Natural killer cell (primary cell): ENCODE data around the gene DENND10. TPM values are rescaled to one million over a fixed set of nuclear protein-coding genes. Genes with fewer than 3 reads are reported as not detected.
"Not testable (repeated sequence)": the region's sequence is repeated elsewhere in the genome, so short reads cannot be mapped to it uniquely, and the experiment has no call there.

Experiments
- ATAC-seq, 3 donors: fragments of 150-1000 bp in 2 of 3; fragments of 200-7000 bp in 1 of 3; cut with Tn5 transposase; 1 replicate in 1 of 3; 2 replicates in 2 of 3; pipeline ENCODE4 v1.10.0; 2021; ENCODE audit warnings: mild to moderate bottlenecking in 2 of 3, moderate library complexity in 2 of 3
- DNase-seq, 2 donors: peaks; one replicate each; pipeline versions ENCODE4 v3.0.0 to v3.0.0-alpha.2; 2013 to 2021; ENCODE audit warnings: mixed read lengths in 1 of 2
- H3K27ac ChIP-seq: one replicate; pipeline ENCODE4 v1.5.1; 2013; ENCODE audit warnings: mild to moderate bottlenecking, low read length
- H3K27me3 ChIP-seq: one replicate; pipeline ENCODE4 v1.6.1; 2013; ENCODE audit warnings: low read length; ENCODE audit not compliant: control insufficient read depth, insufficient read depth
- H3K36me3 ChIP-seq: one replicate; pipeline ENCODE4 v1.6.1; 2013; ENCODE audit warnings: low read length; ENCODE audit not compliant: control insufficient read depth, insufficient read depth
- H3K4me1 ChIP-seq: one replicate; pipeline ENCODE4 v1.6.1; 2013; ENCODE audit warnings: low read length; ENCODE audit not compliant: control insufficient read depth, insufficient read depth
- H3K4me3 ChIP-seq: one replicate; pipeline ENCODE4 v1.5.1; 2013; ENCODE audit warnings: low read length
- H3K9me3 ChIP-seq: one replicate; pipeline ENCODE4 v1.6.1; 2013; ENCODE audit warnings: low read length; ENCODE audit not compliant: control insufficient read depth, insufficient read depth
- H3K27ac Mint-ChIP-seq, 2 donors: one replicate each; pipeline ENCODE4 v1.8.0; 2022; ENCODE audit warnings: mild to moderate bottlenecking in 2 of 2, mixed read lengths in 2 of 2, moderate library complexity in 1 of 2
- H3K27me3 Mint-ChIP-seq, 2 donors: one replicate each; pipeline ENCODE4 v1.8.0; 2022; ENCODE audit warnings: low read depth in 2 of 2, mixed read lengths in 2 of 2
- H3K36me3 Mint-ChIP-seq: one replicate; pipeline ENCODE4 v1.8.0; 2022; ENCODE audit warnings: mixed read lengths
- H3K4me1 Mint-ChIP-seq, 2 donors: one replicate each; pipeline ENCODE4 v1.8.0; 2022; ENCODE audit warnings: mixed read lengths in 2 of 2
- H3K4me3 Mint-ChIP-seq: one replicate; pipeline ENCODE4 v1.8.0; 2022; ENCODE audit warnings: mild to moderate bottlenecking, moderate library complexity, mixed read lengths
- H3K9me3 Mint-ChIP-seq, 2 donors: one replicate each; pipeline ENCODE4 v1.8.0; 2022; ENCODE audit warnings: mixed read lengths in 2 of 2
- CTCF ChIP-seq: fragments of 200-600 bp; IDR thresholded peaks from one replicate; pipeline ENCODE4 v1.8.0; 2022; ENCODE audit warnings: antibody characterized with exemption
- WGBS: methylation state at CpG from one replicate; pipeline ENCODE4 v1.1.7; 2013; ENCODE audit warnings: missing lambda C conversion rate; ENCODE audit not compliant: insufficient coverage; 5-methylcytosine and 5-hydroxymethylcytosine counted together
- intact Hi-C: fragments of 100-400 bp; cut with micrococcal nuclease; formaldehyde crosslinking; loops from one replicate; pipeline ENCODE4 v1.14.2; 2022
- total RNA-seq, 4 donors: library from RNA; stranded (reverse); fragments of 120-200 nt in 1 of 4; gene quantifications; one replicate each; pipeline versions ENCODE4 v1.2.3 to v1.2.4, GENCODE V29; 2013 to 2022

Gene DENND10
- total RNA-seq, 3 donors from 2014 or later (not counting 1 experiment from before 2014, with no cell fraction given) = 24.0 to 42.4 (median 33.9) TPM

GRCh38 chr10:119136084-119136483 is 32.2 kb downstream of the DENND10 start:
- Mint-ChIP-seq H3K9me3 (no peaks in the 10 kb centered on the region), H3K36me3 (no peaks in the 10 kb centered on the region), H3K4me3 (no peak overlapping the region), H3K4me1 (peaks cover 22 to 29% of the 10 kb centered on the region in 2 donors), H3K27me3 (no peaks in the 10 kb centered on the region), H3K27ac (peak overlapping the region in 1 of 2 donors; percentile 31)
- no peaks in the 10 kb centered on the region for H3K9me3 ChIP-seq
- ATAC-seq = no peak
- DNase-seq = no peak
- no peak overlapping the region for H3K27ac ChIP-seq
- 89% methylated on average over 6 of the region's 7 CpGs for WGBS
- intact Hi-C loops = no loop called here
- no peak overlapping the region for H3K4me3 ChIP-seq
- no peaks in the 10 kb centered on the region for H3K27me3 ChIP-seq
- peaks cover 16% of the 10 kb centered on the region for H3K36me3 ChIP-seq
- H3K4me1 ChIP-seq = peaks cover 23% of the 10 kb centered on the region
- TF ChIP-seq CTCF = no peak

GRCh38 chr10:119137878-119138277 is 34.0 kb downstream of the DENND10 start:
- H3K27me3 Mint-ChIP-seq, intact Hi-C loops, H3K36me3 Mint-ChIP-seq, H3K27ac Mint-ChIP-seq, H3K27ac ChIP-seq, H3K4me3 Mint-ChIP-seq, H3K9me3 Mint-ChIP-seq, DNase-seq, ATAC-seq, H3K9me3 ChIP-seq, H3K27me3 ChIP-seq, H3K4me3 ChIP-seq: not testable (repeated sequence)
- H3K4me1 ChIP-seq = peaks cover 11% of the 10 kb centered on the region
- H3K4me1 Mint-ChIP-seq = peaks cover 7 to 14% of the 10 kb centered on the region in 2 donors
- peaks cover 12% of the 10 kb centered on the region for H3K36me3 ChIP-seq
- 94% methylated on average over 7 of the region's 8 CpGs for WGBS

- peaks cover 7 to 14% of the 10 kb centered on the region in 2 donors for H3K4me1 Mint-ChIP-seq
- no peak for TF ChIP-seq CTCF
- no peaks in the 10 kb centered on the region for H3K9me3 ChIP-seq
- ATAC-seq (no peak), DNase-seq (no peak)
- peaks cover 9% of the 10 kb centered on the region for H3K4me1 ChIP-seq
- no peaks in the 10 kb centered on the region for H3K27me3 Mint-ChIP-seq
- 94% methylated on average over 16 of the region's 16 CpGs for WGBS
- no peak overlapping the region for H3K4me3 ChIP-seq
- no peak overlapping the region for H3K4me3 Mint-ChIP-seq
- intact Hi-C loops = no loop called here
- H3K27ac ChIP-seq = no peak overlapping the region
- H3K9me3 Mint-ChIP-seq = no peaks in the 10 kb centered on the region
- H3K36me3 ChIP-seq = peaks cover 5% of the 10 kb centered on the region
- peak overlapping the region in 1 of 2 donors; percentile 22 for H3K27ac Mint-ChIP-seq
- H3K36me3 Mint-ChIP-seq = no peaks in the 10 kb centered on the region
- no peaks in the 10 kb centered on the region for H3K27me3 ChIP-seq
These were observed 34.7 kb downstream of the DENND10 start for GRCh38 chr10:119138346-119139306.

GRCh38 chr10:119139464-119140067 is 35.7 kb downstream of the DENND10 start:
- peak; percentile 41 for TF ChIP-seq CTCF
- Mint-ChIP-seq H3K27me3 (no peaks in the 10 kb centered on the region), H3K9me3 (no peaks in the 10 kb centered on the region), H3K4me3 (no peak overlapping the region), H3K36me3 (no peaks in the 10 kb centered on the region), H3K27ac (peak overlapping the region in 1 of 2 donors; percentile 24), H3K4me1 (peaks cover 7 to 14% of the 10 kb centered on the region in 2 donors)
- peak; percentile 74 to 77 (median 77) for ATAC-seq
- Histone ChIP-seq H3K36me3 (no peaks in the 10 kb centered on the region), H3K9me3 (no peaks in the 10 kb centered on the region), H3K4me3 (no peak overlapping the region), H3K4me1 (peaks cover 6% of the 10 kb centered on the region), H3K27me3 (no peaks in the 10 kb centered on the region), H3K27ac (no peak overlapping the region)
- intact Hi-C loops = no loop called here
- 85% methylated on average over 13 of the region's 13 CpGs for WGBS
- peak; percentile 34 to 70 for DNase-seq
